ENCODE data around the gene CCBE1. TPM values are rescaled to one million over a fixed set of nuclear protein-coding genes. Genes with fewer than 3 reads are reported as not detected.

Gene CCBE1
- total and polyA plus RNA-seq, 12 donors: 4.8 to 56.8 (median 26.4) TPM

DNA sequence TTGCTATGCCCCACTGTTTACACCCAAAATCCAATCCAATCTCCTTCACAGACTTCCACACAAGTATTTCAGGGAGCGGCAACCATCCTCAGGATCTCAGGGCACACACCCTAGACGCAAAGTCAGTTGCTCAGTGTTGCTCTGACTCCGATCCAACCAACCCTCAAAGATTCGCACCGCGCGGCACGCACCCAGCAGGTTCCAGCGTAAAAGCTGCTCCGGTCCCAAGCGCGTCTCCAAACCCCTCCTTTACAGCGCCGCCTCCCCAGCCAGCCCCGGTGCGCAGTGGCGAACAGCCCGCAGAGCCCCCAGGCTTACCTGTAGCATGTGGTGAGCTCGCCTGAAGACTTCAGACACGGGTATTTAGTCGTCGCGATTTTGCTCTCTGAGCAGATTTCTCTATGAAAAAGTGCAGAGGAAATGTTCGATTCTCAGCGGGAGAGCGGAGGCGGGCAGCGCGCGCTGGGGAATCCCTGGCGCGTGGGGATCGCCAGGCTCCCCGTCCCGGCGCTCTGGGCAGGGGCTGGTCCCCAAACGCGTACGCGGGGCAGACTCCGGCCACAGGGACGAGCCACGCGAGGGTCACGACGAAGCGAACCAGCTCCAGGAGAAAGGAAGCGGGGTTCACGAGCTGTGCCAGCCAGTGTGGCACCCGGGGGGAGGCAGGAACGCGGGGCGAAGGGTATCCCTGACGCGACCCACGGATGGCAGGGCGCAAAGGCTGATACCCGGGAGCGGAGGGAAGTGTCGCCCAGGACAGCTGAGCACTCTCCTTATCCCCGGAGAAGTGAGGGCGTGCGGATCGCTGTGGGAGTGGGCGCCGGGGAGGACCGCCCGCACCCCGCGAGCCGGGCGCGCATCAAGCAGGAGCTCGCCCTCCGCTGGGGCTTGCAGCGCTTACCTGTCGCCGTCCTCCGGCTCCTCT lies 650 bp downstream of the CCBE1 start:
- TF ChIP-seq, protein P1, sequence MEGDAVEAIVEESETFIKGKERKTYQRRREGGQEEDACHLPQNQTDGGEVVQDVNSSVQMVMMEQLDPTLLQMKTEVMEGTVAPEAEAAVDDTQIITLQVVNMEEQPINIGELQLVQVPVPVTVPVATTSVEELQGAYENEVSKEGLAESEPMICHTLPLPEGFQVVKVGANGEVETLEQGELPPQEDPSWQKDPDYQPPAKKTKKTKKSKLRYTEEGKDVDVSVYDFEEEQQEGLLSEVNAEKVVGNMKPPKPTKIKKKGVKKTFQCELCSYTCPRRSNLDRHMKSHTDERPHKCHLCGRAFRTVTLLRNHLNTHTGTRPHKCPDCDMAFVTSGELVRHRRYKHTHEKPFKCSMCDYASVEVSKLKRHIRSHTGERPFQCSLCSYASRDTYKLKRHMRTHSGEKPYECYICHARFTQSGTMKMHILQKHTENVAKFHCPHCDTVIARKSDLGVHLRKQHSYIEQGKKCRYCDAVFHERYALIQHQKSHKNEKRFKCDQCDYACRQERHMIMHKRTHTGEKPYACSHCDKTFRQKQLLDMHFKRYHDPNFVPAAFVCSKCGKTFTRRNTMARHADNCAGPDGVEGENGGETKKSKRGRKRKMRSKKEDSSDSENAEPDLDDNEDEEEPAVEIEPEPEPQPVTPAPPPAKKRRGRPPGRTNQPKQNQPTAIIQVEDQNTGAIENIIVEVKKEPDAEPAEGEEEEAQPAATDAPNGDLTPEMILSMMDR (IDR thresholded peaks at IDR 0.05): no peak
- TF ChIP-seq POLR2A (IDR thresholded peaks at IDR 0.05): peak in 1 of 2 donors; percentile 40
- Histone ChIP-seq H3K36me3 (replicated peaks in 1 of 2) (no peaks in the 10 kb centered on the region), H3K4me1 (replicated peaks in 1 of 2) (peaks cover 10 to 31% of the 10 kb centered on the region in 2 donors), H3K9me3 (replicated peaks in 1 of 3) (no peaks in the 10 kb centered on the region), H3K27ac (peak overlapping the region in 4 of 5 donors; percentile 25 to 65 (median 58)), H3K4me3 (peak overlapping the region; percentile 13 to 76 (median 36)), H3K27me3 (no peaks in the 10 kb centered on the region)
- intact Hi-C loops (cut with DNase I): loop anchor here in 1 of 2 donors (5.0 to 10.0 kb wide), 3 partner anchors 72 to 232 kb away; no protein-coding TSS in a partner anchor
- DNase-seq: peak in 6 of 7 donors; percentile 35 to 47 (median 45)
- WGBS, 4 donors: 0 to 3% (median 2%) methylated on average over 18 to 79 of the region's 79 CpGs

DNA sequence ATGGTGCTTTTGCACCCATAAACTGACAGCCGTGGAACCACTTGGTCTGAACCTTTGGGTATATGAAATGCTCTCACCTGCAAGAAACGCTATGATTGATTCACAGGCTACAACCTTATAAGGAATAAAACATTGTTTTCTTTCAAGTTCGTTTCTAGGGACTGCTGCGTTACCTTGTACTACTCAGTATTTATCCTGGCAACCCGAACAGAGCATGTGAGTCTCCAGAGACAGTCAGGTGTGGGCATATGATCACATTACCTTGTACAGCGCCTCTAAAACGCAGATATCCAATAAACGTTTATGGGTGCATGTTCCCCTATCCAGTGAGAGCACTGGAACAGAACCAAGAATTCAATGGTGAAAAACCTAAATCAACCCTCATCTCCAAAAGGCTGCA lies 1.7 kb downstream of the CCBE1 start:
- intact Hi-C loops (cut with DNase I): loop anchor here in 1 of 2 donors (5.0 to 10.0 kb wide), 3 partner anchors 71 to 231 kb away; no protein-coding TSS in a partner anchor
- DNase-seq: no peak
- Histone ChIP-seq H3K27ac (peak overlapping the region in 2 of 5 donors; percentile 61 to 65), H3K36me3 (replicated peaks in 1 of 2) (no peaks in the 10 kb centered on the region), H3K4me1 (replicated peaks in 1 of 2) (peaks cover 10 to 31% of the 10 kb centered on the region in 2 donors), H3K9me3 (replicated peaks in 1 of 3) (no peaks in the 10 kb centered on the region), H3K27me3 (no peaks in the 10 kb centered on the region), H3K4me3 (peak overlapping the region in 1 of 4 donors; percentile 76)
- 46 to 57% (median 49%) methylated on average over 8 of the region's 8 CpGs for WGBS, 4 donors
- TF ChIP-seq POLR2A (IDR thresholded peaks at IDR 0.05): no peak
- TF ChIP-seq, protein P1 (IDR thresholded peaks at IDR 0.05): no peak

DNA sequence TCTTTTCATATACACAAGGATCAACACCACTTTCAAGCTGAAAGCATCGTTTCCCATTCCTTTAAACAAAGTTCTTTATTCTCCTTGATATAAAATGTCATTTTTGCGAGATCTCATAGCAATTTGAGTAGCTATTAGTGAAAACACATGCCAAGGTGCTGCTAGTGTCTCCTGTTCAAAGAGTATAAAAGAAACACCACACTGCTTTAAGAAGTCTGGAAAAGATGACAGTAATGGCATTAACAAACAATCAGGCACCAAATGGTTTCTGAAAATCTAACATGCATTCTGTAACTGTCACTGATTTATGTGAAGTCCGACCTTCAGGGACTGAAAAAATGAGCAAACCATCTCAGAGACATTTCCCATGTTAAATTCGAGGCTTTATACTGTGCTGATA lies 2.4 kb downstream of the CCBE1 start:
- H3K4me1 ChIP-seq (replicated peaks in 1 of 2): peaks cover 4 to 25% of the 10 kb centered on the region in 2 donors
- TF ChIP-seq POLR2A (IDR thresholded peaks at IDR 0.05): no peak
- TF ChIP-seq, protein P1 (IDR thresholded peaks at IDR 0.05): no peak
- no peaks in the 10 kb centered on the region for H3K9me3 ChIP-seq (replicated peaks in 1 of 3)
- H3K27ac ChIP-seq: peak overlapping the region in 1 of 5 donors; percentile 30
- 48 to 53% (median 52%) methylated on average over 4 of the region's 4 CpGs for WGBS, 4 donors
- H3K27me3 ChIP-seq: no peaks in the 10 kb centered on the region
- peak overlapping the region in 1 of 4 donors; percentile 76 for H3K4me3 ChIP-seq
- no peak for DNase-seq
- intact Hi-C loops (cut with DNase I): loop anchor here in 1 of 2 donors (5.0 to 10.0 kb wide), 3 partner anchors 70 to 230 kb away; no protein-coding TSS in a partner anchor
- H3K36me3 ChIP-seq (replicated peaks in 1 of 2): no peaks in the 10 kb centered on the region

DNA sequence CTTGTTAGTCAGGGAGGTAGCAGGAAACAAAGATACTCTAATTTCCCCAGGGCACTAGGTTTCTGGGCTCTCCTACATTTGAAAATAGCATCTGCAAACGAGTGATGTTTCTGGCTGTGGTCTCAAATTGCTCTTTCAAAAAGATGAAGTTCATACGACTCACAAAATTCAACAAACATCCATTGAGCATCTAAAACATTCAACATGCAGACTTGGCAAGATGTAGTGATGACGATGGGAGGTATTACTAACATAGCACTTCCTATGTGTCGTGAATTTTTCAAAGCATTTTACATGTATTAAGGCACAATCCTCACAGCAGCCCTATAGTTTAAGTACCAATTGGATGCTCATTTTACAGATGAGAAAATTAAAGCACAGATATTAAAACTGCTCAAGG lies 5.2 kb downstream of the CCBE1 start:
- no peak for DNase-seq
- Histone ChIP-seq H3K36me3 (replicated peaks in 1 of 2) (no peaks in the 10 kb centered on the region), H3K4me3 (no peak overlapping the region), H3K4me1 (replicated peaks in 1 of 2) (peaks cover 4 to 15% of the 10 kb centered on the region in 2 donors), H3K27me3 (no peaks in the 10 kb centered on the region), H3K9me3 (replicated peaks in 1 of 3) (no peaks in the 10 kb centered on the region), H3K27ac (no peak overlapping the region)
- TF ChIP-seq, protein P1 (IDR thresholded peaks at IDR 0.05): no peak
- TF ChIP-seq POLR2A (IDR thresholded peaks at IDR 0.05): no peak
- WGBS, 4 donors: 61 to 76% (median 72%) methylated on average over 4 of the region's 4 CpGs
- intact Hi-C loops (cut with DNase I): loop anchor here in 1 of 2 donors (10.0 kb wide), 2 partner anchors 67 to 227 kb away; no protein-coding TSS in a partner anchor

Data from adrenal gland (tissue), 12 donors.